HEK293T (cell line): ENCODE data around the gene OR2G2.

ENCODE experiments used
- ARNT ChIP-seq: fragments of 450-650 bp; IDR thresholded peaks from 2 replicates; pipeline ENCODE4 v1.6.1; 2017; ENCODE audit warnings: mild to moderate bottlenecking
- BHLHE40 ChIP-seq: fragments of 450-650 bp; IDR thresholded peaks from 2 replicates; pipeline ENCODE4 v1.6.1; 2016; ENCODE audit warnings: mild to moderate bottlenecking, moderate library complexity, borderline replicate concordance
- CTBP1 ChIP-seq: fragments of 450-650 bp; IDR thresholded peaks from 2 replicates; pipeline ENCODE4 v1.6.1; 2016; ENCODE audit warnings: borderline replicate concordance
- ELF4 ChIP-seq: fragments of 450-650 bp; IDR thresholded peaks from 2 replicates; pipeline ENCODE4 v1.6.1; 2017; ENCODE audit warnings: antibody characterized with exemption
- FOXA1 ChIP-seq: fragments of 450-650 bp; IDR thresholded peaks from 2 replicates; pipeline ENCODE4 v1.6.1; 2016; ENCODE audit warnings: mild to moderate bottlenecking
- FOXK2 ChIP-seq: fragments of 450-650 bp; IDR thresholded peaks from 2 replicates; pipeline ENCODE4 v1.6.1; 2016; ENCODE audit warnings: mild to moderate bottlenecking
- FOXM1 ChIP-seq: fragments of 450-650 bp; IDR thresholded peaks from 2 replicates; pipeline ENCODE4 v1.6.1; 2017; ENCODE audit warnings: mild to moderate bottlenecking, borderline replicate concordance
- HDGF ChIP-seq: fragments of 450-650 bp; IDR thresholded peaks from 2 replicates; pipeline ENCODE4 v1.6.1; 2017; ENCODE audit warnings: antibody characterized with exemption, borderline replicate concordance
- LEF1 ChIP-seq: fragments of 450-650 bp; IDR thresholded peaks from 2 replicates; pipeline ENCODE4 v1.6.1; 2017; ENCODE audit warnings: mild to moderate bottlenecking, borderline replicate concordance
- SP1 ChIP-seq: fragments of 450-650 bp; IDR thresholded peaks from 2 replicates; pipeline ENCODE4 v1.6.1; 2017
- SUZ12 ChIP-seq: fragments of 450-650 bp; IDR thresholded peaks from 2 replicates; pipeline ENCODE4 v1.6.1; 2016; ENCODE audit warnings: mild to moderate bottlenecking
- TARDBP ChIP-seq: fragments of 450-650 bp; IDR thresholded peaks from 2 replicates; pipeline ENCODE4 v1.6.1; 2016
- ZNF384 ChIP-seq: fragments of 450-650 bp; IDR thresholded peaks from 2 replicates; pipeline ENCODE4 v1.6.1; 2016
- TF ChIP-seq, protein P1 (sequence below): fragments of 450-650 bp; IDR thresholded peaks from 2 replicates; pipeline ENCODE4 v1.6.1; 2016

DNA sequence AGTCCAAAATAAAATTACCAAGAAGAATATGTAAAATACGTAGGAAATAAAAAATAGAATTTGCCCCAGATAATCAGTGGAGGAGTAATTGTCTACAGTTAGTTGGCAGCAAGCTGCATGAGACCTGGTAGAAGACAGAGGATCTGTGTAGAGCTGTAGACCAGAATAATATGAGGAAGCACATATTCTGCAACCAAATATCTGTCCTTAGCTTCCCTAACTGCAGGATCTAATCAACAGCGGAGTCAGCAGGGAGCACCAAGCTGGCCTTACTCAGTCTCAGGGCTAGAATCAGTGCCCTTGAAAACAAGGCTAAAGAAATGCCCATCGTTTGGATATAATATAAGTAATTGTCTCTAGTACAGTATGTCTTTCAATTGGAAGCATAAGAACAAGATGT lies 45.3 kb upstream of the OR2G2 start:
- TF ChIP-seq SP1 (no peak), FOXA1 (no peak), LEF1 (no peak), BHLHE40 (no peak), FOXK2 (no peak), FOXM1 (no peak), ELF4 (no peak), SUZ12 (no peak), ZNF384 (no peak), ARNT (no peak), TARDBP (no peak), HDGF (no peak), CTBP1 (no peak)
- TF ChIP-seq, protein P1, sequence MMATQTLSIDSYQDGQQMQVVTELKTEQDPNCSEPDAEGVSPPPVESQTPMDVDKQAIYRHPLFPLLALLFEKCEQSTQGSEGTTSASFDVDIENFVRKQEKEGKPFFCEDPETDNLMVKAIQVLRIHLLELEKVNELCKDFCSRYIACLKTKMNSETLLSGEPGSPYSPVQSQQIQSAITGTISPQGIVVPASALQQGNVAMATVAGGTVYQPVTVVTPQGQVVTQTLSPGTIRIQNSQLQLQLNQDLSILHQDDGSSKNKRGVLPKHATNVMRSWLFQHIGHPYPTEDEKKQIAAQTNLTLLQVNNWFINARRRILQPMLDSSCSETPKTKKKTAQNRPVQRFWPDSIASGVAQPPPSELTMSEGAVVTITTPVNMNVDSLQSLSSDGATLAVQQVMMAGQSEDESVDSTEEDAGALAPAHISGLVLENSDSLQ: no peak
